ENCODE data around the gene MKRN2.
A peak's percentile ranks its signal among the peaks of the same experiment; 100 is the strongest.
"Not testable (repeated sequence)": the region's sequence is repeated elsewhere in the genome, so short reads cannot be mapped to it uniquely, and the experiment has no call there.

The MKRN2 gene

GRCh38 chr3:12541625-12542024 is 15.3 kb upstream of the MKRN2 start:
- Mint-ChIP-seq H3K27me3 (no peaks in the 10 kb centered on the region), H3K36me3 (no peaks in the 10 kb centered on the region), H3K4me3 (no peak overlapping the region), H3K9me3 (no peaks in the 10 kb centered on the region), H3K27ac (no peak overlapping the region), H3K4me1 (no peaks in the 10 kb centered on the region)

GRCh38 chr3:12543497-12543896 is 13.4 kb upstream of the MKRN2 start:
- not testable (repeated sequence) for H3K4me1 Mint-ChIP-seq, H3K27me3 Mint-ChIP-seq, H3K36me3 Mint-ChIP-seq, H3K4me3 Mint-ChIP-seq, H3K9me3 Mint-ChIP-seq, H3K27ac Mint-ChIP-seq

GRCh38 chr3:12544652-12545472 is 12.0 kb upstream of the MKRN2 start:
- Mint-ChIP-seq H3K4me1 (no peaks in the 10 kb centered on the region), H3K27ac (no peak overlapping the region), H3K27me3 (no peaks in the 10 kb centered on the region), H3K36me3 (no peaks in the 10 kb centered on the region), H3K9me3 (no peaks in the 10 kb centered on the region), H3K4me3 (no peak overlapping the region)

- H3K27ac Mint-ChIP-seq = no peak within 1 kb of the TSS
- H3K4me1 Mint-ChIP-seq = no peaks in the 10 kb centered on the region
- no peaks in the 10 kb centered on the region for H3K27me3 Mint-ChIP-seq
- no peaks in the 10 kb centered on the region for H3K9me3 Mint-ChIP-seq
- no peaks in the 10 kb centered on the region for H3K36me3 Mint-ChIP-seq
- no peak within 1 kb of the TSS for H3K4me3 Mint-ChIP-seq
Observed at GRCh38 chr3:12545473-12545791, 11.5 kb upstream of the MKRN2 start, which contains the start of gene MKRN2OS. Gene MKRN2OS, minus strand, starts transcription at chr3:12545499. Its CDS starts 35 bp downstream, at chr3:12545464.

- H3K27ac Mint-ChIP-seq = no peak overlapping the region
- no peaks in the 10 kb centered on the region for H3K36me3 Mint-ChIP-seq
- H3K27me3 Mint-ChIP-seq = peaks cover 11% of the 10 kb centered on the region
- no peak overlapping the region for H3K4me3 Mint-ChIP-seq
- no peaks in the 10 kb centered on the region for H3K4me1 Mint-ChIP-seq
- H3K9me3 Mint-ChIP-seq = no peaks in the 10 kb centered on the region
Observed at GRCh38 chr3:12549971-12550760, 6.7 kb upstream of the MKRN2 start.

GRCh38 chr3:12553921-12554391 is 2.9 kb upstream of the MKRN2 start:
- peaks cover 26% of the 10 kb centered on the region for H3K4me1 Mint-ChIP-seq
- H3K9me3 Mint-ChIP-seq = no peaks in the 10 kb centered on the region
- peak overlapping the region; percentile 83 for H3K4me3 Mint-ChIP-seq
- H3K27ac Mint-ChIP-seq = no peak overlapping the region
- no peaks in the 10 kb centered on the region for H3K36me3 Mint-ChIP-seq
- peaks cover 15% of the 10 kb centered on the region for H3K27me3 Mint-ChIP-seq

- H3K4me3 Mint-ChIP-seq = peak overlapping the region; percentile 91
- peaks cover 49% of the 10 kb centered on the region for H3K4me1 Mint-ChIP-seq
- H3K27ac Mint-ChIP-seq = peak overlapping the region; percentile 78
- no peaks in the 10 kb centered on the region for H3K36me3 Mint-ChIP-seq
- H3K9me3 Mint-ChIP-seq = no peaks in the 10 kb centered on the region
- H3K27me3 Mint-ChIP-seq = peaks cover 15% of the 10 kb centered on the region
Observed at GRCh38 chr3:12556314-12556689, 585 bp upstream of the MKRN2 start.

GRCh38 chr3:12557473-12558100 is 700 bp downstream of the MKRN2 start:
- Mint-ChIP-seq H3K4me1 (peaks cover 61% of the 10 kb centered on the region), H3K4me3 (peak overlapping the region; percentile 91), H3K27ac (peak overlapping the region; percentile 91), H3K36me3 (no peaks in the 10 kb centered on the region), H3K9me3 (no peaks in the 10 kb centered on the region), H3K27me3 (peaks cover 15% of the 10 kb centered on the region)

GRCh38 chr3:12558706-12559105 is 1.8 kb downstream of the MKRN2 start:
- Mint-ChIP-seq H3K27ac (no peak overlapping the region), H3K36me3 (no peaks in the 10 kb centered on the region), H3K4me1 (peaks cover 65% of the 10 kb centered on the region), H3K4me3 (peak overlapping the region; percentile 91), H3K9me3 (no peaks in the 10 kb centered on the region), H3K27me3 (peaks cover 11% of the 10 kb centered on the region)

- Mint-ChIP-seq H3K9me3 (peaks cover 2% of the 10 kb centered on the region), H3K27me3 (peaks cover 6% of the 10 kb centered on the region), H3K27ac (no peak overlapping the region), H3K4me1 (peaks cover 68% of the 10 kb centered on the region), H3K4me3 (peak overlapping the region; percentile 91), H3K36me3 (peaks cover 2% of the 10 kb centered on the region)
Observed at GRCh38 chr3:12559520-12559919, 2.6 kb downstream of the MKRN2 start.

- Mint-ChIP-seq H3K27ac (peak overlapping the region; percentile 79), H3K4me1 (peaks cover 75% of the 10 kb centered on the region), H3K4me3 (peak overlapping the region; percentile 37), H3K27me3 (peaks cover 1% of the 10 kb centered on the region), H3K36me3 (peaks cover 9% of the 10 kb centered on the region), H3K9me3 (peaks cover 7% of the 10 kb centered on the region)
Observed at GRCh38 chr3:12560505-12561190, 3.8 kb downstream of the MKRN2 start.

GRCh38 chr3:12561397-12561796 is 4.5 kb downstream of the MKRN2 start:
- Mint-ChIP-seq H3K4me1 (peaks cover 68% of the 10 kb centered on the region), H3K27ac (peak overlapping the region; percentile 62), H3K9me3 (peaks cover 7% of the 10 kb centered on the region), H3K36me3 (peaks cover 13% of the 10 kb centered on the region), H3K27me3 (no peaks in the 10 kb centered on the region), H3K4me3 (peak overlapping the region; percentile 37)

- H3K36me3 Mint-ChIP-seq = peaks cover 18% of the 10 kb centered on the region
- no peaks in the 10 kb centered on the region for H3K27me3 Mint-ChIP-seq
- peak overlapping the region; percentile 55 for H3K4me3 Mint-ChIP-seq
- H3K27ac Mint-ChIP-seq = peak overlapping the region; percentile 65
- H3K9me3 Mint-ChIP-seq = peaks cover 7% of the 10 kb centered on the region
- H3K4me1 Mint-ChIP-seq = peaks cover 70% of the 10 kb centered on the region
Observed at GRCh38 chr3:12562451-12562850, 5.6 kb downstream of the MKRN2 start.

GRCh38 chr3:12566976-12567375 is 10.1 kb downstream of the MKRN2 start:
- Mint-ChIP-seq H3K4me1 (peaks cover 38% of the 10 kb centered on the region), H3K9me3 (peaks cover 7% of the 10 kb centered on the region), H3K27ac (no peak overlapping the region), H3K4me3 (no peak overlapping the region), H3K27me3 (no peaks in the 10 kb centered on the region), H3K36me3 (peaks cover 34% of the 10 kb centered on the region)

- H3K36me3 Mint-ChIP-seq = peaks cover 39% of the 10 kb centered on the region
- no peak overlapping the region for H3K27ac Mint-ChIP-seq
- peaks cover 29% of the 10 kb centered on the region for H3K4me1 Mint-ChIP-seq
- no peak overlapping the region for H3K4me3 Mint-ChIP-seq
- H3K9me3 Mint-ChIP-seq = peaks cover 7% of the 10 kb centered on the region
- H3K27me3 Mint-ChIP-seq = no peaks in the 10 kb centered on the region
Observed at GRCh38 chr3:12568747-12569146, 11.9 kb downstream of the MKRN2 start.
